Astrocyte (in vitro differentiated cells and primary cell): ENCODE results near the gene POTEG. TPM values are rescaled to one million over a fixed set of nuclear protein-coding genes. Genes with fewer than 3 reads are reported as not detected.
"Not testable (repeated sequence)": the region's sequence is repeated elsewhere in the genome, so short reads cannot be mapped to it uniquely, and the experiment has no call there.

Experiments
- DNase-seq: peaks from one replicate; pipeline ENCODE4 v3.0.0-alpha.2; 2010; ENCODE audit warnings: low read depth
- FAIRE-seq: peaks from 2 replicates; lab custom pipeline; 2011; peaks lifted over from hg19 to GRCh38; lab: Jason Lieb, UNC
- H2AFZ ChIP-seq: 2 replicates; pipeline ENCODE4 v1.6.0; 2012; ENCODE audit warnings: low read depth, low read length, inconsistent platforms
- H3K27ac ChIP-seq: 2 replicates; pipeline ENCODE4 v1.5.1; 2011; ENCODE audit warnings: low read depth, low read length, inconsistent platforms
- H3K27me3 ChIP-seq: 2 replicates; pipeline ENCODE4 v1.6.0; 2011; ENCODE audit warnings: low read length, inconsistent platforms; ENCODE audit not compliant: insufficient read depth
- H3K36me3 ChIP-seq: 2 replicates; pipeline ENCODE4 v1.5.1; 2011; ENCODE audit warnings: low read length, inconsistent platforms; ENCODE audit not compliant: insufficient read depth
- H3K4me1 ChIP-seq: 2 replicates; pipeline ENCODE4 v1.5.1; 2011; ENCODE audit warnings: low read length, inconsistent platforms; ENCODE audit not compliant: insufficient read depth
- H3K4me2 ChIP-seq: 2 replicates; pipeline ENCODE4 v1.6.0; 2012; ENCODE audit warnings: low read length, inconsistent platforms
- H3K4me3 ChIP-seq: 2 replicates; pipeline ENCODE4 v1.5.1; 2011; ENCODE audit warnings: low read depth, mild to moderate bottlenecking, low read length, inconsistent platforms; ENCODE audit not compliant: insufficient read depth
- H3K79me2 ChIP-seq: 2 replicates; pipeline ENCODE4 v1.6.0; 2012; ENCODE audit warnings: mild to moderate bottlenecking, low read length, inconsistent platforms; ENCODE audit not compliant: insufficient read depth
- H3K9ac ChIP-seq: 2 replicates; pipeline ENCODE4 v1.6.0; 2012; ENCODE audit warnings: mild to moderate bottlenecking, low read length, inconsistent platforms
- H3K9me3 ChIP-seq: 2 replicates; pipeline ENCODE4 v1.5.1; 2012; ENCODE audit warnings: low read depth, mild to moderate bottlenecking, low read length, inconsistent platforms; ENCODE audit not compliant: insufficient read depth
- H4K20me1 ChIP-seq: 2 replicates; pipeline ENCODE4 v1.6.0; 2012; ENCODE audit warnings: low read length, inconsistent platforms; ENCODE audit not compliant: insufficient read depth
- H3K27ac Mint-ChIP-seq: one replicate; pipeline ENCODE4 v1.8.0; 2021; ENCODE audit warnings: mild to moderate bottlenecking, mixed read lengths; ENCODE audit not compliant: unreplicated experiment
- H3K27me3 Mint-ChIP-seq: one replicate; pipeline ENCODE4 v1.8.0; 2021; ENCODE audit warnings: low read depth, mixed read lengths; ENCODE audit not compliant: unreplicated experiment
- H3K36me3 Mint-ChIP-seq: one replicate; pipeline ENCODE4 v1.8.0; 2021; ENCODE audit warnings: low read depth, mixed read lengths; ENCODE audit not compliant: unreplicated experiment
- H3K4me1 Mint-ChIP-seq: one replicate; pipeline ENCODE4 v1.8.0; 2021; ENCODE audit warnings: low read depth, mixed read lengths; ENCODE audit not compliant: unreplicated experiment
- H3K4me3 Mint-ChIP-seq: one replicate; pipeline ENCODE4 v1.8.0; 2021; ENCODE audit warnings: mild to moderate bottlenecking, moderate library complexity, mixed read lengths; ENCODE audit not compliant: unreplicated experiment
- H3K9me3 Mint-ChIP-seq: one replicate; pipeline ENCODE4 v1.8.0; 2021; ENCODE audit warnings: mild to moderate bottlenecking, mixed read lengths; ENCODE audit not compliant: unreplicated experiment
- total RNA-seq: library from RNA; stranded (reverse); gene quantifications from 2 replicates; pipeline ENCODE4 v1.2.1, GENCODE V29; 2021

POTEG gene
- total RNA-seq, 1 donor from 2014 or later, result not detected

DNA sequence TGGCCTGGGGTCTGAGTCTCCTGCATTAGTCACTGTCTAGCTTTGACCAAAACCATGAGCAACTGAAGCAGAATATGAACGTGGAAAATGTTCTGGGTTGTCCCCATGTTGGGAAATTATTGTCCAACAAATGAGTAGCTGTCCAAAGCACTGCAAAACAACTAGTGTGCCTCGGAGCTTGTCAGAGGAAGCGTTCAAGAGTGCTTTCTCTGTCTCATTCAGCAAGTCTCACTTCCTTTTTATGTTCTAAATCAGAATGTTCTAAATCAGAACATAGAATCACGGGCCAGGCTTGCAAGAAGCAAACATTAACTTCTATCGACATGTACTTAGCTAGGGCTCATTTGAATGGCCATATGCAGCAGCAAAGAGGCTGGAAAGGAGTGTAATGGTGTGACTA lies 5.1 kb upstream of the POTEG start:
- DNase-seq, H4K20me1 ChIP-seq, H3K27ac Mint-ChIP-seq, H3K27ac ChIP-seq, H3K9ac ChIP-seq, H3K36me3 Mint-ChIP-seq, H3K4me1 Mint-ChIP-seq, H3K9me3 Mint-ChIP-seq, H3K36me3 ChIP-seq, H3K4me3 Mint-ChIP-seq, H3K79me2 ChIP-seq, FAIRE-seq, H3K27me3 ChIP-seq, H3K27me3 Mint-ChIP-seq, H3K4me3 ChIP-seq, H2AFZ ChIP-seq, H3K4me2 ChIP-seq, H3K9me3 ChIP-seq, H3K4me1 ChIP-seq: not testable (repeated sequence)

DNA sequence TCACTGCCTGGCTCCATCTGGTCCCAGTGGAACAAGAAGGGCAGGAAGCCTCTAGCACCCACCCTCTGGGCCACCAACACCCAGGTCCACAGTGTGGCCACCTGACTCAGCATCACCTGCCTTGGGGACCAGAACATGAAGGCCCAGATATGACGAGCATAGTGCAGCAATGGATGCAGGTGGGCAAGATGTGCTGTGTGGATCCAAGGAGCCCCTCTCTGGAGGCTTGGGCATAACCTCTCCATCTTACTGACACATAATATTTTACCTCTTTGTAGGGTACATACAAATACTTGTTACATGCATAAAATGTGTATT lies 2.9 kb upstream of the POTEG start:
- FAIRE-seq, result not testable (repeated sequence)

DNA sequence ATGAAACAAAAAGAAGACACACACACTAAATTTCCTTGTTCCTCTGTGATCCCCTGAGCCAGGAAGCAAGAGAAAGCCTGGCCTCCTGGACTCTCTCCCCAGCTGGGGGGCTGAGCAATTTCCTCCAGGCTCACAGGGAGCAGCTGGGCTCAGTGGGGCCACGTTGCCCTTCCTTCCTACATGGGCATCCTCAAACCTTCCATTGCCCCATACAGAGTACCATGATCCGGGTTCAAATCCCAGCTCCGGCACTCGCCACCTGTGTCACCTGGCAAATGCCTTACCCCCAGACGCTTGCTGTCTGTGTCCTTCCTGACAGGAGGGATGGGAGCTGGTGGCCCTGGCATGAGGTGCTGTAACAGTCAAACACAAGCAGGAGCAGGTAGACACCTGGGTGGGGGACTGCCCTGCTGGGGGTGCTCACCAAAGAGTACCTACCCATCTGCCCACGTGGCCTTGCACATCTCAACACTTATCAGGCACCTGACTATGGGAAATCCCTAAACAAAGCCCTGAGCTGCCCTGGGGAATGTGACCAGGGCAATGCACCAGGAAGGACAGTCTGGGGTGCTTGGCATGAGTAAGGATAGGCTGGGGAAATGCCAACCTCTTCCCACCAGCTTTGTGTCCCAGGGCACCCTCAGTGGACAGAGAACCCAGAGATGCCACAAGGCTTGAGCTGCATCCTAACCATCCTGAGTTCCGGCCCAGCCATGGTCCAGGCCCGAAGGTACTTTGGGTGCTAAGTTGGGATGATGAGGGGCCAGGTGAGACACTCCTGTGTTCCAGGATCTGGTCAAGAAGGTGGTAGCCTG lies 2.4 kb upstream of the POTEG start:
- not testable (repeated sequence) for H3K4me1 Mint-ChIP-seq, H3K27me3 Mint-ChIP-seq, H3K4me3 ChIP-seq, H3K9me3 Mint-ChIP-seq, H3K27ac ChIP-seq, H3K9me3 ChIP-seq, H3K36me3 Mint-ChIP-seq, H3K27me3 ChIP-seq, H4K20me1 ChIP-seq, H3K27ac Mint-ChIP-seq, H3K36me3 ChIP-seq, H3K4me1 ChIP-seq, H3K9ac ChIP-seq, H3K4me2 ChIP-seq, H3K79me2 ChIP-seq, H2AFZ ChIP-seq, H3K4me3 Mint-ChIP-seq, DNase-seq, FAIRE-seq

More for the DNA sequence above, 2.9 kb upstream of the POTEG start:
- not testable (repeated sequence) for H3K27me3 ChIP-seq, H3K4me3 ChIP-seq, H3K4me3 Mint-ChIP-seq, H3K4me1 Mint-ChIP-seq, H2AFZ ChIP-seq, DNase-seq, H3K27ac Mint-ChIP-seq, H4K20me1 ChIP-seq, H3K79me2 ChIP-seq, H3K36me3 Mint-ChIP-seq, H3K4me2 ChIP-seq, H3K27ac ChIP-seq, H3K4me1 ChIP-seq, H3K9ac ChIP-seq, H3K36me3 ChIP-seq, H3K27me3 Mint-ChIP-seq, H3K9me3 Mint-ChIP-seq, H3K9me3 ChIP-seq

DNA sequence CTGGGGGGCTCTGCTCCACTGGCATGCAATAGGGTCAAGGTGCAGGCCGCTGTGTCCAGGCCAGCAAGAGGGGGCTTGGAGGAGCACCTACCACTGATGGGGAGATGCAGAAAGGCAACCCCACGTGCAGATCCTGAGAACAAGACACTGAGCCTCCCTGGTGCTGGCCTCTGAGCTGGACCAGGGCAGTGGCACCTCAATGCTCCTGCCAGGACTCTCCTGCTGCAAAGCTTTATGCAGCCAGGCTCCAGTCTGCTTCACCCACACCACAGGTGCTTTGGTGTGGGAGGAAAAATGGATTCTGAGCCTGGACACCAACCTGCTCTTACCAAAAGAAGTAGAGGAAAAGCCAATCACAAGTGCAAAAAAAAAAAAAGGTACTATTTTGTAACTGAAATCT lies 1.7 kb upstream of the POTEG start:
- not testable (repeated sequence) for H3K79me2 ChIP-seq, H3K27ac Mint-ChIP-seq, DNase-seq, H3K27ac ChIP-seq, FAIRE-seq, H2AFZ ChIP-seq, H3K9ac ChIP-seq, H3K36me3 ChIP-seq, H3K36me3 Mint-ChIP-seq, H3K27me3 Mint-ChIP-seq, H3K4me3 Mint-ChIP-seq, H4K20me1 ChIP-seq, H3K4me1 ChIP-seq, H3K9me3 Mint-ChIP-seq, H3K4me2 ChIP-seq, H3K4me1 Mint-ChIP-seq, H3K4me3 ChIP-seq, H3K27me3 ChIP-seq, H3K9me3 ChIP-seq

DNA sequence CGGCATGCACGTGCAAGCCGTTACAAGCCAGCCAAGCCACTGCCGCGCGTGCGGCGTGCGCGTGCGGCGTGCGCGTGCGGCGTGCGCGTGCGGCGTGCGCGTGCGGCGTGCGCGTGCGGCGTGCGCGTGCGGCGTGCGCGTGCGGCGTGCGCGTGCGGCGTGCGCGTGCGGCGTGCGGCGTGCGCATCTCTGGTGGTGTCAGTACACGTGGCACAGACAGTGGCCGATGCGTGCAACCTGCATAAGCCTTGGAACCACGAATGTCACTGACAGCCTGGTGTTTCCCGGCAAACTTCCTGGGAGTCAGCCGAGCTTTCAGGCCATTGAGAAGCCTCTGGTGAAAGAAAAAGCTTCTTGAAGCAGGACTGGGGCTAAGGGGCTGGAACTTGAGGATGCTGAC lies 750 bp upstream of the POTEG start:
- not testable (repeated sequence) for H4K20me1 ChIP-seq, H3K4me1 ChIP-seq, H3K27ac Mint-ChIP-seq, FAIRE-seq, H3K36me3 ChIP-seq, H3K9me3 ChIP-seq, DNase-seq, H3K27me3 ChIP-seq, H3K27ac ChIP-seq, H3K4me1 Mint-ChIP-seq, H3K4me3 ChIP-seq, H3K9me3 Mint-ChIP-seq, H3K79me2 ChIP-seq, H2AFZ ChIP-seq, H3K4me3 Mint-ChIP-seq, H3K27me3 Mint-ChIP-seq, H3K36me3 Mint-ChIP-seq, H3K4me2 ChIP-seq, H3K9ac ChIP-seq

DNA sequence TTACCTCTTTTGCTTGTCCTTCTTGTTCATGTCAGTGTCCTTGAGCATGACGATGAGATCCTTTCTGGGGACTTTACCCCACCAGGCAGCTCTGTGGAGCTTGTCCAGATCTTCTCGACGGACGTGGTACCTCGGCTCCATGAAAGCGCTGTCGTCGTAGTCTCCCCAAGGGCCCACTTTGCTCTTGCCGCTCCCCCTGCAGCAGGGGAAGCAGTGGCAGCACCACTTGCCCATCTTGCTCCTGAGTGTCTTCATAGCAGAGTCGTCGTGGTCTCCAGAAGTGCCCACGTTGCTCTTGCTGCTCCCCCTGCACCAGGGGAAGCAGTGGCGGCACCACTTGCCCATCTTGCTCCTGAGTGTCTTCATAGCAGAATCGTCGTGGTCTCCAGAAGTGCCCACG lies 376 bp downstream of the POTEG start:
- H3K27me3 ChIP-seq, result not testable (repeated sequence)

More for the DNA sequence above, 376 bp downstream of the POTEG start:
- not testable (repeated sequence) for H3K9me3 ChIP-seq, DNase-seq, H3K36me3 ChIP-seq, H3K4me3 ChIP-seq, H3K9me3 Mint-ChIP-seq, H3K4me1 Mint-ChIP-seq, H3K27ac Mint-ChIP-seq, H3K9ac ChIP-seq, H3K27ac ChIP-seq, H3K4me1 ChIP-seq, H3K4me3 Mint-ChIP-seq, H3K36me3 Mint-ChIP-seq, FAIRE-seq, H4K20me1 ChIP-seq, H3K4me2 ChIP-seq, H2AFZ ChIP-seq, H3K27me3 Mint-ChIP-seq, H3K79me2 ChIP-seq
